GM12878 (cell line): ENCODE results near the gene NBEA. TPM values are rescaled to one million over a fixed set of nuclear protein-coding genes. Genes with fewer than 3 reads are reported as not detected.

Source experiments
- ATAC-seq: fragments of 200-7000 bp; cut with Tn5 transposase; 3 replicates; pipeline ENCODE4 v1.9.1; 2020; ENCODE audit warnings: mild to moderate bottlenecking, moderate library complexity
- BruUV-seq: library from RNA; stranded (reverse); fragments of 400-500 nt; replicated peaks from 2 replicates; lab custom pipeline; 2021; lab: Mats Ljungman, UMichigan
- CTCF ChIA-PET: fragments of 300-600 bp; sonication (Branson Sonifier 250); formaldehyde crosslinking; extraction: SDS; loops from one replicate; lab custom pipeline; 2021; ENCODE audit warnings: inconsistent platforms; lab: Yijun Ruan, JAX
- POLR2A ChIA-PET: fragments of 350-600 bp; formaldehyde crosslinking; extraction: SDS; loops from one replicate; lab custom pipeline; 2021; ENCODE audit warnings: inconsistent platforms; lab: Charles Lee
- RAD21 ChIA-PET: fragments of 300-600 bp; sonication (Branson Sonifier 250); formaldehyde crosslinking; loops from one replicate; lab custom pipeline; 2023; ENCODE audit warnings: antibody characterized with exemption; ENCODE audit not compliant: unreplicated experiment; lab: Charles Lee
- SMC1A ChIA-PET: fragments of 300-600 bp; sonication (Branson Sonifier 250); formaldehyde crosslinking; loops from one replicate; lab custom pipeline; 2023; ENCODE audit not compliant: unreplicated experiment, uncharacterized antibody; lab: Charles Lee
- DNase-seq: peaks from one replicate; pipeline ENCODE4 v3.0.0-alpha.2; 2011; ENCODE audit warnings: low read depth, low spot score
- FAIRE-seq: peaks from 3 replicates; lab custom pipeline; 2011; peaks lifted over from hg19 to GRCh38; lab: Jason Lieb, UNC
- H2AFZ ChIP-seq: 2 replicates; pipeline ENCODE4 v1.6.0; 2011; ENCODE audit warnings: low read depth, low read length, control low read depth; ENCODE audit not compliant: control insufficient read depth
- H3K27ac ChIP-seq: 2 replicates; pipeline ENCODE4 v1.5.1; 2011; ENCODE audit warnings: control low read depth; ENCODE audit not compliant: control insufficient read depth, insufficient read depth
- H3K27me3 ChIP-seq, 2 experiments: replicated peaks in 1 of 2; 2 replicates each; pipeline versions ENCODE4 v1.6.0 to v1.6.1; 2011; ENCODE audit warnings: low read length in 1 of 2; ENCODE audit not compliant: control insufficient read depth in 2 of 2, insufficient read depth in 2 of 2
- H3K36me3 ChIP-seq, 2 experiments: 2 replicates each; pipeline ENCODE4 v1.5.1; 2011; ENCODE audit warnings: low read length in 1 of 2; ENCODE audit not compliant: control insufficient read depth in 2 of 2, insufficient read depth in 2 of 2
- H3K4me1 ChIP-seq: 2 replicates; pipeline ENCODE4 v1.6.1; 2011; ENCODE audit warnings: mild to moderate bottlenecking, low read length, moderate library complexity, mixed read lengths; ENCODE audit not compliant: control insufficient read depth, insufficient read depth
- H3K4me2 ChIP-seq: 2 replicates; pipeline ENCODE4 v1.6.0; 2011; ENCODE audit warnings: control low read depth; ENCODE audit not compliant: control insufficient read depth, insufficient read depth
- H3K4me3 ChIP-seq: fragments of 200-600 bp; sonication (generic); 2 replicates; pipeline ENCODE4 v1.5.1; 2016
- H3K79me2 ChIP-seq: 2 replicates; pipeline ENCODE4 v1.6.0; 2011; ENCODE audit warnings: low read length; ENCODE audit not compliant: control insufficient read depth, insufficient read depth
- H3K9ac ChIP-seq: 2 replicates; pipeline ENCODE4 v1.8.0; 2011; ENCODE audit warnings: low read length, control low read depth, mixed read lengths; ENCODE audit not compliant: control insufficient read depth, insufficient read depth
- H3K9me3 ChIP-seq: replicated peaks from 3 replicates; pipeline ENCODE4 v1.5.1; 2011; ENCODE audit warnings: mild to moderate bottlenecking, low read length; ENCODE audit not compliant: control insufficient read depth, insufficient read depth
- H4K20me1 ChIP-seq: 2 replicates; pipeline ENCODE4 v1.6.0; 2011; ENCODE audit not compliant: control insufficient read depth, insufficient read depth
- EP300 ChIP-seq, 2 experiments: fragments of 150-350 bp in 1 of 2; IDR thresholded peaks; 2 replicates each; pipeline ENCODE4 v1.6.1; 2011 to 2012; ENCODE audit warnings: low read depth in 2 of 2, low read length in 2 of 2, borderline replicate concordance in 1 of 2, improper control_type of control experiment in 1 of 2, inconsistent platforms in 1 of 2; ENCODE audit not compliant: control insufficient read depth in 1 of 2
- MLLT1 ChIP-seq: fragments of 450-650 bp; IDR thresholded peaks from 2 replicates; pipeline ENCODE4 v1.6.1; 2016; ENCODE audit warnings: mild to moderate bottlenecking
- NKRF ChIP-seq: fragments of 450-650 bp; conservative IDR thresholded peaks from 2 replicates; pipeline ENCODE4 v1.6.1; 2017; ENCODE audit warnings: mild to moderate bottlenecking, moderate library complexity
- SPI1 ChIP-seq: IDR thresholded peaks from 2 replicates; pipeline ENCODE4 v1.6.1; 2011; ENCODE audit warnings: low read depth, mild to moderate bottlenecking, low read length, moderate library complexity, borderline replicate concordance; ENCODE audit not compliant: insufficient read depth
- TCF12 ChIP-seq: IDR thresholded peaks from 2 replicates; pipeline ENCODE4 v1.6.1; 2011; ENCODE audit warnings: low read depth, mild to moderate bottlenecking, low read length
- ZBTB40 ChIP-seq: fragments of 450-650 bp; IDR thresholded peaks from 2 replicates; pipeline ENCODE4 v1.6.1; 2016; ENCODE audit warnings: mild to moderate bottlenecking, moderate library complexity, borderline replicate concordance
- WGBS: methylation state at CpG from one replicate; pipeline ENCODE4 v1.1.6; 2016; ENCODE audit warnings: low lambda C conversion rate; ENCODE audit not compliant: insufficient replicate concordance, insufficient coverage; ENCODE audit errors: missing lambda C conversion rate; 5-methylcytosine and 5-hydroxymethylcytosine counted together
- in situ Hi-C: fragments of 300-500 bp; cut with MboI; formaldehyde crosslinking; loops from 9 replicates; pipeline ENCODE4 v1.14.3; 2018; ENCODE audit warnings: mixed read lengths
- intact Hi-C: fragments of 100-400 bp; cut with micrococcal nuclease; formaldehyde crosslinking; loops from one replicate; pipeline ENCODE4 v1.14.2; 2022; ENCODE audit not compliant: unreplicated experiment
- polyA plus RNA-seq, 11 experiments: library from polyadenylated mRNA; depleted of rRNA in 4 of 11; unstranded in 6 of 11; stranded (reverse) in 5 of 11; fragments of >200 nt; fragmentation: Nextera tagmentation in 4 of 11; fragmentation: Illumina TruSeq in 1 of 11; extraction: Ambion mirVana in 4 of 11; extraction: Trizol in 1 of 11; gene quantifications; 1 replicate in 1 of 11; 2 replicates in 10 of 11; pipeline versions ENCODE4 v1.2.1 to v1.2.3, GENCODE V29; 2011 to 2016; ENCODE audit warnings: inconsistent platforms in 2 of 11, missing spikeins in 2 of 11, low read depth in 1 of 11
- total RNA-seq, 4 experiments: library from RNA; depleted of rRNA in 3 of 4; stranded (reverse); fragments of >200 nt in 3 of 4; fragmentation: Illumina TruSeq in 1 of 4; extraction: Trizol in 1 of 4; gene quantifications; 2 replicates each; pipeline versions ENCODE4 v1.2.1 to v1.2.3, GENCODE V29; 2013 to 2021

The NBEA gene
- total and polyA plus RNA-seq, 10 of the 15 experiments (the other 5 are each of a cell fraction or from before 2014, with no cell fraction given): 0.23 to 3.6 (median 0.55) TPM

- TF ChIP-seq SPI1: no peak
Measured at GRCh38 chr13:34944751-34945150, 2.7 kb downstream of the NBEA start (continued).

GRCh38 chr13:34951528-34951927, 9.5 kb downstream of the NBEA start:
- ATAC-seq: no peak
- in situ Hi-C loops: no loop called here

DNA sequence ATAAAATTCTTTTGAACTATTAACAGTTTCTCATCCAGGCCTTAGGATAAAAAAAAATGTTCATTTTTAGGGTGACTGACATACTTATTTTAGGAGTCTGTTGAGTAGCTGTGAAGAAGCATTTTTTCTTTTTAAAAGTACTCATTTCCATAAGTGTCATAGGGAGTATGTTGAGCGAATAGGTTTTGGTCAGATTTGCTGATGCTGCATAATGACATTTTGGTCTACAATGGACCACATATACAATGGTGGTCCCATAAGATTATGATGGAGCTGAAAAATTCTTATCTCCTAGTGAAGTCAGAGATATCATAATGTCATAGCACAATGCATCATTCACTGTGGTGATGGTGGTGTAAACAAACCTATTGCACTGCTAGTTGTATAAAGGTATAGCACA, 17.4 kb downstream of the NBEA start:
- DNase-seq (no peak), ATAC-seq (no peak), FAIRE-seq (no peak)
- POLR2A ChIA-PET: no interaction called here
- Histone ChIP-seq H3K4me1 (no peaks in the 10 kb centered on the region), H3K4me3 (no peak overlapping the region), H4K20me1 (no peaks in the 10 kb centered on the region), H3K36me3 (no peaks in the 10 kb centered on the region), H3K4me2 (no peak overlapping the region), H2AFZ (no peak overlapping the region), H3K79me2 (no peaks in the 10 kb centered on the region), H3K27ac (no peak overlapping the region), H3K9ac (no peak overlapping the region), H3K27me3 (no peaks in the 10 kb centered on the region), H3K9me3 (no peaks in the 10 kb centered on the region)
- in situ Hi-C loops (no loop called here), intact Hi-C loops (no loop called here)
- TF ChIP-seq TCF12 (no peak), EP300 (IDR thresholded peaks at IDR 0.05; ENCODE audit: borderline replicate concordance in 1 of 2, control insufficient read depth in 1 of 2, low read depth in 2 of 2, low read length in 2 of 2) (no peak), MLLT1 (no peak), ZBTB40 (no peak), NKRF (no peak)
- no TSS peak for BruUV-seq
- RAD21 ChIA-PET: no interaction called here
- CTCF ChIA-PET: interaction anchor here (0.7 to 1.6 kb wide), 3 partner anchors 10 to 1039 kb away, joined by 3 to 5 read pairs (median 3); no protein-coding TSS in a partner anchor
- SMC1A ChIA-PET: interaction anchor here (1.2 kb wide), 1 partner anchor 14 kb away, joined by 4 read pairs; no protein-coding TSS in a partner anchor
- WGBS: 59% methylated on average over 1 of the region's 1 CpG

More at GRCh38 chr13:34951528-34951927, 9.5 kb downstream of the NBEA start:
- H3K79me2 ChIP-seq: no peaks in the 10 kb centered on the region
- no peak overlapping the region for H2AFZ ChIP-seq
- DNase-seq (no peak), FAIRE-seq (no peak)
- TF ChIP-seq TCF12: no peak
- no peak overlapping the region for H3K9ac ChIP-seq
- no TSS peak for BruUV-seq
- RAD21 ChIA-PET: no interaction called here
- POLR2A ChIA-PET: no interaction called here
- H3K27ac ChIP-seq: no peak overlapping the region
- no peak overlapping the region for H3K4me3 ChIP-seq
- CTCF ChIA-PET: no interaction called here
- no peaks in the 10 kb centered on the region for H3K4me1 ChIP-seq
- H3K36me3 ChIP-seq: no peaks in the 10 kb centered on the region
- H3K9me3 ChIP-seq: no peaks in the 10 kb centered on the region
- no peaks in the 10 kb centered on the region for H4K20me1 ChIP-seq
- no peak overlapping the region for H3K4me2 ChIP-seq
- no peaks in the 10 kb centered on the region for H3K27me3 ChIP-seq
- intact Hi-C loops: no loop called here
- SMC1A ChIA-PET: no interaction called here
